GM12872 (cell line): Measurements from ENCODE around the gene TLR10.

Experiments
- TF ChIP-seq, protein P1 (sequence below): IDR thresholded peaks from 3 replicates; pipeline ENCODE4 v1.5.1; 2011; ENCODE audit warnings: low read depth, mild to moderate bottlenecking, low read length, moderate library complexity; ENCODE audit not compliant: insufficient read depth

Gene TLR10

DNA sequence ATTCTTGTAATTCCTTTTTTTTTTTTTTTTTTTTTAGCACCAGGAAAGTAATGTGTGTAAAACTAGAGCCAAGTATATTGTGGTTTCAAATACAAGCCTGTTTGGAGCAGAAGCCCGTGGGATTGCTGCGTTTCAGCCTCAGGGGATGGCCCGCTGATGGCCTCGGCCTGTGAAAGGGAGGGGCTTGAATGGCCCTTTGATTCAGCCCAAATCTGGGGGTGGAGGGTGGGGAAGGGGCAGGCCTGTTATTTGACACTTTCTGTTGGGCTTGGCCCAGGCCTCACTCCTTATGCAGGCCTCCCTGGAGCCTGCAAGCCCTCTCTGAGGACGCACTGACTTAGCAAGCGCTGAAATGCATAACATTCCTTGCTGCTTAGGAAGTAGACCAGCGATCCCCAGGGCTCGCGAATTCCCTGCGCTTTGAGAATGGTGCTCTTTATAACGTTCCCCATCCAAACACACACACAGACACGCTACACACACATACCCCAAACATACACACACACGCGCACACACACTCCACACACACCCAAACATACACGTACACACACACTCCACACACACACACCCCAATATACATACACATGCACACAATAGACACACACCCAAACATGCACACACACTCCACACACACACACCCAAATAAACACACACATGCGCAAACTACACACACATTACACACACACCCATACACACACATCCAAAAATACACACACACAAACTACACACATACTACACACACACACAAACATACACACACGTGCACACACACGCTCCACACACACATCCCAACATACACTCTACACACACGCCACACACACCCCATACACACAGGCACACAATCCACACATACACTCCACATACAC is 29.6 kb downstream of the TLR10 start:
- TF ChIP-seq, protein P1, sequence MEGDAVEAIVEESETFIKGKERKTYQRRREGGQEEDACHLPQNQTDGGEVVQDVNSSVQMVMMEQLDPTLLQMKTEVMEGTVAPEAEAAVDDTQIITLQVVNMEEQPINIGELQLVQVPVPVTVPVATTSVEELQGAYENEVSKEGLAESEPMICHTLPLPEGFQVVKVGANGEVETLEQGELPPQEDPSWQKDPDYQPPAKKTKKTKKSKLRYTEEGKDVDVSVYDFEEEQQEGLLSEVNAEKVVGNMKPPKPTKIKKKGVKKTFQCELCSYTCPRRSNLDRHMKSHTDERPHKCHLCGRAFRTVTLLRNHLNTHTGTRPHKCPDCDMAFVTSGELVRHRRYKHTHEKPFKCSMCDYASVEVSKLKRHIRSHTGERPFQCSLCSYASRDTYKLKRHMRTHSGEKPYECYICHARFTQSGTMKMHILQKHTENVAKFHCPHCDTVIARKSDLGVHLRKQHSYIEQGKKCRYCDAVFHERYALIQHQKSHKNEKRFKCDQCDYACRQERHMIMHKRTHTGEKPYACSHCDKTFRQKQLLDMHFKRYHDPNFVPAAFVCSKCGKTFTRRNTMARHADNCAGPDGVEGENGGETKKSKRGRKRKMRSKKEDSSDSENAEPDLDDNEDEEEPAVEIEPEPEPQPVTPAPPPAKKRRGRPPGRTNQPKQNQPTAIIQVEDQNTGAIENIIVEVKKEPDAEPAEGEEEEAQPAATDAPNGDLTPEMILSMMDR, result no peak

DNA sequence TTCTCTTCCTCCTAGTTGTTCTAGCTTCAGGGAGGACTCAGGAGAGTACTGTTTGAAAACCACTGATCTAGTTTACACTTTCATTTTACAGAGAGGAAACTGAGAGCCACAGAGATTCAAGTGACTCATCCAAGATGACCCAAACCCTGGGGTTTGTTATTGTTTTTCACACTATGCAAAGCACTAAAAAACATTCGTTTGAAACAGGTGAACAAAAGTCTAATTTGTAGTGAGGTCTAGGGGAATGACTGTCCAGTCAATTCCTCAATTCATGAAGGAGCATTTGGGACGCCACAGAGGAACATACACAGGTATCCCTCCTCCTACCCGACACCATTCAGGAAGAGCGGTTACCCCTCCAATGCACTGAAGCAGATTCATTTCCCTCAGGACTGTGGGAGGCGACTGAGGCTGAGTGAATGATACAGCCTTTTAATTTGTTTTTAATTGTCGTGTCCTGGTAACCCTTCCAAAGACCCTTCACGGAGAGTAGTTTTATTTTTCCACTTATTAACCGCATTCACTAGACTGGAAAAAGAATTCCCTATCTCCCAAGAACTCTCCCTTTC is 30.3 kb downstream of the TLR10 start:
- TF ChIP-seq, protein P1, result no peak

DNA sequence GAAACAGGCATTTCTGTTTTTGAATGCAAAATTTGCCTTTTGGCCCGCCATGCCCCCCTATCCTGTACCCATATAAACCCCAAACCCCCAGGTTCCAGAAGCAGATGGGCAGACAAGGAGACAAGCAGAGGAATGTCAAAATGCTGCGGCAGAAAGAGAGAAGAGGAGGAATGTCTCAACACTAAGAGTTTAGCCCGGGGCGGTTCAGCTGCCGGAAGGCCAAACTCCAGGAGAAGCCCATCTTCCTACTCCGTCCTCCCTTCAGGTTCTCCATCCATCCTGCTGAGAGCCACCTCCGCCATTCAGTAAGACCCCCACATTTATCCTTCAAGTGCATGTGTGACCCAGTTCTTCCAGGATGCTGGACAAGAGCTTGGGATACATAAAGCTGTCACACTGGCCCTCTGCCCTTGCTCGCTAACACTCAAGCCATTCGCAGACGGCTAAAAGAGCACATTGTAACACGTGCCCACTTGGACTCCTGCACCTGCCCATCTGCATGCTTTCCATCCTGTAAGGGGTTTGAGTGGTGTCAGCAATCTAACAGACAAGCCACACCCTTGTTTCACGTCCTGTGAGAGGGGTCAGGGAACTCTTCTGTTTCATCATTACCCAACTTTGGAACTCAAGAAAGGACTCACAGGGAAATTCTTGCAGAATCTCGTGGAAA is 31.3 kb downstream of the TLR10 start:
- TF ChIP-seq, protein P1, result no peak

DNA sequence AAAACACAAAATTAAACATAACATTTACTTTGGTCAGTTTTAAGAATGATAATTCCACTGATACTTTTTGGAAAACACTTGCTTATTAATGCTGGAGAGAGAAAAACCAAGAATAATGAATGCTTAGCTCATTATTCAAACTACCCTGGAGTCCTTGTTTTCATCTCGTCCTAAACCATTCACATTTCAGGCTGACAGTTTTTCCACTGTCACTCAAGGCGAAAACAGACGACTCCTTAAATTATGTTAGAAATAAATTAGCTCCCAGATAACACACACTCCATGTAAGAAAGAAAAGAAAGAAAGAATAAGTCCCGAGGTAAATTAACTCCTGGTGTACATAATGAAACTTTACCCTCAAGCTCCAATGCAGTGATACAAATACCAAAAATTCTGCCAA is 33.5 kb downstream of the TLR10 start:
- TF ChIP-seq, protein P1, result no peak

DNA sequence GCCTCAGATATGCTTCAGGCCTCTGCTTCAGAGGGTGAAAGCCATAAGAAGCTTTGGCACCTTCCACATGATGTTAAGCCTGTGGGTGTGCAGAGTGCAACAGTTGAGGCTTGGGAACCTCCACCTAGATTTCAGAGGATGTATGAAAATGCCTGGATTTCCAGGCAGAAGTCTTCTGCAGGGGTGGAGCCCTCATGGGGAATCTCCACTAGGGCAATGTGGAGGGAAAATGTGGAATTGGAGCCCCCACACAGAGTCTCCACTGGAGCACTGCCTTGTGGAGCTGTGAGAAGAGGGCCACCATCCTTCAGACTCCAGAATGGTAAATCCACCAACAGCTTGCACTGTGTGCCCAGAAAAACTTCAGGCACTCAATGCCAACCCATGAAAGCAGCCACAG is 35.2 kb downstream of the TLR10 start:
- TF ChIP-seq, protein P1, result no peak

DNA sequence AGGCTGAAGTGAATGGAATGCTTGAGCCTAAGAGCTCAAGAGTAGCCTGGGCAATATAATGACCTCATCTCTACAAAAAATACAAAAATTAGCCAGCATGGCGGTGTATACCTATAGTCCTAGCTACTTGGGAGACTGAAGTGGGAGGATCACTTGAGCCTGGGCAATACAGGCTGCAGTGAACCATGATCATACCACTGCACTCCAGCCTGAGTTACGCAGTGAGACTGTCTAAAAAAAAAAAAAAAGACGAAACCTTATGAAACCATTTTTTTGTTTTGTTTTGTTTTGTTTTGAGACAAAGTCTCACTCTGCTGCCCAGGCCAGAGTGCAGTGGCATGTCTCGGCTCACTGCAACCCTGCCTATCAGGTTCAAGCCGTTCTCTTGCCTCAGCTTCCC is 36.9 kb downstream of the TLR10 start:
- TF ChIP-seq, protein P1, result no peak

DNA sequence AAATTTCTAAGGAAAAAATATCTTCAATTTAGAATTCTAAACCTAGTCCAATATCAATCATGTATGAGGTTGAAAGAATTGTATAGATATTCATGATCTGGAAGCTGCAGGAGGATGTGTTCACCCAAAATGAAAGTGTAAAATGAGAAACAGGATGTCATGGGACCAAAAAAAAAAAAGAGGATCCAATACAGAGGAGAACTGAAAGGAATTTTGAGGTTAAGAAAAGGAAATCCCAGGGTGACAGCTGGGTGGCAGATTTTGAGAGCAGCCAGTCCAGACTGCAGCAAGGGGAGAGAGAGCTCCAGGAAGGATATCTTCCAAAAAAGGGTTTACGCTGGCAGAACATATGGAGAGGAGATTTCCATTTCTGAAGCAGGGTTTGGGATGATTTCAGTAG is 38.9 kb downstream of the TLR10 start:
- TF ChIP-seq, protein P1, result no peak
